ENCODE measurements around the gene MRM2.

DNA sequence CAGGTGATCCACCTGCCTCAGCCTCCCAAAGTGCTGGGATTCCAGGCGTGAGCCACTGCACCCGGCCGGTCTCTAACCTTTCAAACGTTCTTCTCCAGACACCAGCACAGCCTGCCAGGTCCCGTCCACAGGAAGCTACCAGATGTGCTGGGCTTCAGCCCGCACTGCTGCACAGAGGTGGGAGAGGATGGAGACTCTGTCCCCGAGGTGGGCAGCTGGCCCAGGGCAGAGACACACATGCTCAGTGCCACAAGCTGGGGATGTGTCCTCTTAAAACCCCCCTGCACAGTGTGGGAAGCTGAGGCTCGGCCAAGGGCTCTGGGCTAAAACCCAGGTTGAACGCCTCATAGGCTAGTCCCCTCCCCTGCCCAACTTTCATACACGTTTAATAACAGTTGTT, 9.4 kb upstream of the MRM2 start:
- TF ChIP-seq, protein P1, sequence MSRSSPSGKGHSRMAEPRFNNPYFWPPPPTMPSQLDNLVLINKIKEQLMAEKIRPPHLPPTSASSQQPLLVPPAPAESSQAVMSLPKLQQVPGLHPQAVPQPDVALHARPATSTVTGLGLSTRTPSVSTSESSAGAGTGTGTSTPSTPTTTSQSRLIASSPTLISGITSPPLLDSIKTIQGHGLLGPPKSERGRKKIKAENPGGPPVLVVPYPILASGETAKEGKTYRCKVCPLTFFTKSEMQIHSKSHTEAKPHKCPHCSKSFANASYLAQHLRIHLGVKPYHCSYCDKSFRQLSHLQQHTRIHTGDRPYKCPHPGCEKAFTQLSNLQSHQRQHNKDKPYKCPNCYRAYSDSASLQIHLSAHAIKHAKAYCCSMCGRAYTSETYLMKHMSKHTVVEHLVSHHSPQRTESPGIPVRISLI (tag by site-specific recombination; IDR thresholded peaks at IDR 0.05), result no peak
- TF ChIP-seq, protein P2, sequence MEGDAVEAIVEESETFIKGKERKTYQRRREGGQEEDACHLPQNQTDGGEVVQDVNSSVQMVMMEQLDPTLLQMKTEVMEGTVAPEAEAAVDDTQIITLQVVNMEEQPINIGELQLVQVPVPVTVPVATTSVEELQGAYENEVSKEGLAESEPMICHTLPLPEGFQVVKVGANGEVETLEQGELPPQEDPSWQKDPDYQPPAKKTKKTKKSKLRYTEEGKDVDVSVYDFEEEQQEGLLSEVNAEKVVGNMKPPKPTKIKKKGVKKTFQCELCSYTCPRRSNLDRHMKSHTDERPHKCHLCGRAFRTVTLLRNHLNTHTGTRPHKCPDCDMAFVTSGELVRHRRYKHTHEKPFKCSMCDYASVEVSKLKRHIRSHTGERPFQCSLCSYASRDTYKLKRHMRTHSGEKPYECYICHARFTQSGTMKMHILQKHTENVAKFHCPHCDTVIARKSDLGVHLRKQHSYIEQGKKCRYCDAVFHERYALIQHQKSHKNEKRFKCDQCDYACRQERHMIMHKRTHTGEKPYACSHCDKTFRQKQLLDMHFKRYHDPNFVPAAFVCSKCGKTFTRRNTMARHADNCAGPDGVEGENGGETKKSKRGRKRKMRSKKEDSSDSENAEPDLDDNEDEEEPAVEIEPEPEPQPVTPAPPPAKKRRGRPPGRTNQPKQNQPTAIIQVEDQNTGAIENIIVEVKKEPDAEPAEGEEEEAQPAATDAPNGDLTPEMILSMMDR (tag by site-specific recombination; IDR thresholded peaks at IDR 0.05), result no peak
- no peak for TF ChIP-seq ZNF335 (tag by site-specific recombination; conservative IDR thresholded peaks at IDR 0.05)
- TF ChIP-seq, protein P3, sequence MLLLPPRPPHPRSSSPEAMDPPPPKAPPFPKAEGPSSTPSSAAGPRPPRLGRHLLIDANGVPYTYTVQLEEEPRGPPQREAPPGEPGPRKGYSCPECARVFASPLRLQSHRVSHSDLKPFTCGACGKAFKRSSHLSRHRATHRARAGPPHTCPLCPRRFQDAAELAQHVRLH (tag by site-specific recombination; IDR thresholded peaks at IDR 0.05), result no peak
- no peak for TF ChIP-seq ZNF777 (tag by site-specific recombination; IDR thresholded peaks at IDR 0.05; ENCODE audit: borderline replicate concordance)
- TF ChIP-seq, protein P4, sequence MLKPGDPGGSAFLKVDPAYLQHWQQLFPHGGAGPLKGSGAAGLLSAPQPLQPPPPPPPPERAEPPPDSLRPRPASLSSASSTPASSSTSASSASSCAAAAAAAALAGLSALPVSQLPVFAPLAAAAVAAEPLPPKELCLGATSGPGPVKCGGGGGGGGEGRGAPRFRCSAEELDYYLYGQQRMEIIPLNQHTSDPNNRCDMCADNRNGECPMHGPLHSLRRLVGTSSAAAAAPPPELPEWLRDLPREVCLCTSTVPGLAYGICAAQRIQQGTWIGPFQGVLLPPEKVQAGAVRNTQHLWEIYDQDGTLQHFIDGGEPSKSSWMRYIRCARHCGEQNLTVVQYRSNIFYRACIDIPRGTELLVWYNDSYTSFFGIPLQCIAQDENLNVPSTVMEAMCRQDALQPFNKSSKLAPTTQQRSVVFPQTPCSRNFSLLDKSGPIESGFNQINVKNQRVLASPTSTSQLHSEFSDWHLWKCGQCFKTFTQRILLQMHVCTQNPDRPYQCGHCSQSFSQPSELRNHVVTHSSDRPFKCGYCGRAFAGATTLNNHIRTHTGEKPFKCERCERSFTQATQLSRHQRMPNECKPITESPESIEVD (tag by site-specific recombination; IDR thresholded peaks at IDR 0.05), result no peak
- no peak for TF ChIP-seq ZNF416 (tag by site-specific recombination; IDR thresholded peaks at IDR 0.05)
- no peak for TF ChIP-seq ZNF37A (tag by site-specific recombination; IDR thresholded peaks at IDR 0.05)
- TF ChIP-seq ZBTB8A (tag by site-specific recombination; IDR thresholded peaks at IDR 0.05), result no peak
